GM10266 (cell line): ENCODE measurements around the gene HDAC4.

Experiments used
- DNase-seq: peaks from one replicate; pipeline ENCODE4 v3.0.0; 2012; ENCODE audit errors: extremely low spot score
- CTCF ChIP-seq: IDR thresholded peaks from 2 replicates; pipeline ENCODE4 v1.5.1; 2012; ENCODE audit warnings: mild to moderate bottlenecking, low read depth; ENCODE audit not compliant: control insufficient read depth, insufficient read depth; ENCODE audit errors: missing control alignments

Gene HDAC4

GRCh38 chr2:239311132-239312040 lies 89.4 kb downstream of the HDAC4 start:
- no peak for TF ChIP-seq CTCF

GRCh38 chr2:239310401-239311061 lies 90.3 kb downstream of the HDAC4 start:
- TF ChIP-seq CTCF: no peak
- no peak for DNase-seq

More at GRCh38 chr2:239311132-239312040, 89.4 kb downstream of the HDAC4 start:
- DNase-seq: no peak

GRCh38 chr2:239309398-239310245 lies 91.2 kb downstream of the HDAC4 start:
- no peak for TF ChIP-seq CTCF
- no peak for DNase-seq

- no peak for DNase-seq
- no peak for TF ChIP-seq CTCF
Measured at GRCh38 chr2:239308661-239309397, 92.0 kb downstream of the HDAC4 start.

- TF ChIP-seq CTCF: no peak
- DNase-seq: no peak
Measured at GRCh38 chr2:239307921-239308613, 92.8 kb downstream of the HDAC4 start.

GRCh38 chr2:239307221-239307569 lies 93.6 kb downstream of the HDAC4 start:
- no peak for DNase-seq
- no peak for TF ChIP-seq CTCF
